ENCODE data around the gene UBE2E2.

UBE2E2 gene

GRCh38 chr3:23640471-23641146, 437.5 kb downstream of the UBE2E2 start:
- no peak for DNase-seq

All from stimulated activated CD4-positive, alpha-beta T cell treated with anti-CD3 and anti-CD28 coated beads, Interleukin-2, amount 100 ng/mL, for 48 hours (primary cell).